HG02571 (cell line): Measurements from ENCODE around the gene VWA5B2.

Experiments used
- ATAC-seq: cut with Tn5 transposase; IDR thresholded peaks from one replicate; pipeline ENCODE4 v1.9.1; 2021; ENCODE audit warnings: mild to moderate bottlenecking, moderate library complexity; ENCODE audit not compliant: unreplicated experiment

Gene VWA5B2

GRCh38 chr3:184229394-184230080 lies at the start of gene VWA5B2:
Gene VWA5B2, plus strand, starts transcription at chr3:184229585. Its CDS starts 944 bp downstream, at chr3:184230529.
- peak; percentile 75 for ATAC-seq

GRCh38 chr3:184180165-184180564 lies 49.2 kb upstream of the VWA5B2 start:
- ATAC-seq, result no peak

DNA sequence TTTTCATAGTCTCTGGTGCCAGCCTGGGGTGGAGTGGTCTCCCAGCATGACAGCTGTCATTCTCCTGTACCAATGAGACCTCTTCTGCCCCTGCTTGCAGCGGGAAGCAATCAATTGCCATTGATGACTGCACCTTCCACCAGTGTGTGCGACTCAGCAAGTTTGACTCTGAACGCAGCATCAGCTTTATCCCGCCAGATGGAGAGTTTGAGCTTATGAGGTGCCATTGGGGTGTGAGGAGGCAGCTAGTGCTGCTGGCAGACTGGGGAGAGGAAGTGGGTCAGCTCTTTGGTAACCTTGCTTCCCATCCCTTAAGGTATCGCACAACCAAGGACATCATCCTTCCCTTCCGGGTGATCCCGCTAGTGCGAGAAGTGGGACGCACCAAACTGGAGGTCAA lies 47.8 kb upstream of the VWA5B2 start:
- no peak for ATAC-seq

DNA sequence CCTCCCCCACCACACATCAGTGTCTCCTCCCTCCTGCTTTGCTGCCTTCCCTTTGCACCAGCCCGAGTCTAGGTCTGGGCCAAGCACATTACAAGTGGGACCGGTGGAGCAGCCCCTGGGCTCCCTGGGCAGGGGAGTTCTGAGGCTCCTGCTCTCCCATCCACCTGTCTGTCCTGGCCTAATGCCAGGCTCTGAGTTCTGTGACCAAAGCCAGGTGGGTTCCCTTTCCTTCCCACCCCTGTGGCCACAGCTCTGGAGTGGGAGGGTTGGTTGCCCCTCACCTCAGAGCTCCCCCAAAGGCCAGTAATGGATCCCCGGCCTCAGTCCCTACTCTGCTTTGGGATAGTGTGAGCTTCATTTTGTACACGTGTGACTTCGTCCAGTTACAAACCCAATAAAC lies 45.7 kb upstream of the VWA5B2 start:
- ATAC-seq, result no peak

DNA sequence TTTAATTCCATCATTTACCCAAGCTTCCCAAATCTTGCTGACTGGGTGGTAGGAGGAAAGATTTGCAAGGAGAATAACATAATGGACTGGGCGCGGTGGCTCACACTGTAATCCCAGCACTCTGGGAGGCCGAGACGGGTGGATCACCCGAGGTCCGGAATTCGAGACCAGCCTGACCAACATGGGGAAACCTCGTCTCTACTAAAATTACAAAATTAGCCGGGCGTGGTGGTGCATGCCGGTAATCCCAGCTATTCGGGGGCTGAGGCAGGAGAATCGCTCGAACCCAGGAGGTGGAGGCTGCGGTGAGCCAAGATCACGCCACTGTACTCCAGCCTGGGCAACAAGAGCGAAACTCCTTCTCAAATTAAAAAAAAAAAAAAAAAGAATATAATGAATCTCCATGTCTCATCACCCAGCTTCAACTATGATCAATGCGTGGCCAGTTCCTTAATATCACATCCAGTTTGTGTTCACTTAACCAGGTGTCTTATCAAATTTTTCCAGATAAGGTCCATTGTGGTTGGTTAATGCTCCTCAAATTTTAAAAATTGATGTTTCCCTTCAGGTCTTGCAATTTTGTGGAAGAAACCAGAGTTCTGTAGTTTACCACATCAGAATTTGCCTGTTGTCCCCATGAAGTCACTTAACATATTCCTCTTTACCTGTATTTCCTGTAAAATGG lies 44.7 kb upstream of the VWA5B2 start:
- no peak for ATAC-seq

DNA sequence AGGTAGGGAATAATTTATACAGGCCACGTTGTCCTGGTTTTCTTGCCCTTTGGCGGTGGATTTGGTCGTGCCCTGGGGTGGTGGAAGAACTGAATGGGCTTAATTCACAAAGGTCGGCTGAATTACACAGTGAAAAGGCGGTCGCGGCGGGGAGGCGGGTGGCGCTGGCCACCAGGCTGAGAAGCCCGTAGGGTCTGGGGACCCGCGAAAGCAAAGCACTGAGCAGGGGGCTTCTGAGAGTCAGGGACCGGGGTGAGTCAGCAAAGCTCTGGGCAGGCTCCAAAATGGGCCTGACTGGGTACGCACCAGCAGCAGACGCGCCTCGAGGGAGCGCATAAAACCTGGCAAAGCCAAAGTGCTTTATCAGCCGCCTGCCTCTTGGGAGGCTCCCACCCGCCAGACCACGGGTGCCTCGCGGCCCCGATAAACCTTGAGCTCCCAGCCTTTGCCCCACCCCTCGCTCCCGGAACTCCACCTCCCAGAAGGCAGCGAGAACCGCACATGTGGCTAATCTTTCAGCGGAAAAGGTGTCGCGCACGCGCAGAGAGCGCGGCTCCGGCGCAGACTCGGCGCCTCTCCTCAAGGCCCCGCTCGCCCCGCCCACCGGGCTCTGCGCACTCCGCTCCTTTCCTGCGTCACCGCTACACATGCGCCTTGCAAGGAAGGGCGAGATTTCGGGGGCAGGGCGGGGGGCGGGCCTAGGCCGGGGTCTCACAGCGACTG lies 43.8 kb upstream of the VWA5B2 start:
- peak; percentile 92 for ATAC-seq

GRCh38 chr3:184186184-184186901 lies 43.0 kb upstream of the VWA5B2 start, which contains the start of gene ABCF3:
Gene ABCF3, plus strand, starts transcription at chr3:184186199. Its CDS starts 9 bp downstream, at chr3:184186208.
- peak; percentile 20 for ATAC-seq

- ATAC-seq, result no peak
Observed at GRCh38 chr3:184186902-184187207, 42.5 kb upstream of the VWA5B2 start.

DNA sequence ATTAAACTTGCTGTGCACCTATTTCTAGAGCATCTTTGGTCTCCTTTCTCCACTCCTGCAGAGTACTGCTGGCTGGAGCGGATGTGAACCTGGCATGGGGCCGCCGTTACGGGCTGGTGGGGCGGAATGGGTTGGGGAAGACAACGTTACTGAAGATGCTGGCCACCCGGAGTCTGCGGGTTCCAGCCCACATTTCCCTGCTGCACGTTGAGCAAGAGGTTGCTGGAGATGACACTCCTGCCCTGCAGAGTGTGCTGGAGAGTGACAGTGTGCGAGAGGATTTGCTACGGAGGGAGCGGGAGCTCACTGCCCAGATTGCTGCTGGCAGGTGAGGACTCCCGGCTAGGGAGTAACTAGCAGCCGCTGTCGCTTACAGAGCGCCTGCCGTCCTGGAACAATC lies 41.3 kb upstream of the VWA5B2 start:
- no peak for ATAC-seq

GRCh38 chr3:184189421-184189820 lies 40.0 kb upstream of the VWA5B2 start:
- ATAC-seq, result no peak

- ATAC-seq, result no peak
Observed at GRCh38 chr3:184192889-184193288, 36.5 kb upstream of the VWA5B2 start.

- no peak for ATAC-seq
Observed at GRCh38 chr3:184193991-184194539, 35.3 kb upstream of the VWA5B2 start.

DNA sequence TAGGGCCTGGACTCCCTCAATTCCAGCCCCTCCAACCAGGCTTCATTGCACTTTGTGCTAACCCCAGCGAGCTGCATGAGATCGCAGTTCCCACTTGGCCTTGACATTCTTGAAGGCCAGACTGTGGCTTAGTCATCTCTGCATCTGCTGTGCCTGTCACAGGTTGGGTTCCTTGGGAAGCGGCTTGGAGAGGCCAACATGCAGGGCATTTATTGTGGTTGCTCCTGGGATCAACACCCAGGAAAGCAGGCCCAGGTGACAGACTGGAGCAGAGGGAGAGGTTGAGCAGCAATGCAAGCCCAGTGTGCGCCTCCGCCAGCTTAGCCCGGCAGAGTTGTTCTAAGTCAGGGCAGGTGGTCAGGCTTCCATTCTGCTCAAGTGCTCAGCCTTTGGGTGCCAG lies 32.8 kb upstream of the VWA5B2 start:
- no peak for ATAC-seq

DNA sequence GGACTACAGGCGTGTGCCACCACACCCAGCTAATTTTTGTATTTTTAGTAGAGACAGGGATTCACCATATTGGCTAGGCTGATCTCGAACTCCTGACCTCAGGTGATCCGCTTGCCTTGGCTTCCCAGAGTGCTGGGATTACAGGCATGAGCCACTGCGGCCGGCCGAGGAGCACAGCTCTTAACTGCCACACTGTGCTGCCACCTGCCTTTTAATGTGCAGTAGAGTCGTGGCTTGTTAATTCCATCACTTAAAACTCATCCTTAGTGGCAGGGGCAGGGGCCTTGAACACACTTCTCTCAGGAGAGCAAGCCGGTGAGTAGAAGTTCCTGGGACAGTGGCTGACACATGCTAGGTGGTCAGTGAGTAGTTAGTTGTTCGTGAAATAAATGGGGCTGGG lies 30.9 kb upstream of the VWA5B2 start:
- no peak for ATAC-seq

- ATAC-seq, result no peak
Observed at GRCh38 chr3:184200825-184201224, 28.6 kb upstream of the VWA5B2 start.

DNA sequence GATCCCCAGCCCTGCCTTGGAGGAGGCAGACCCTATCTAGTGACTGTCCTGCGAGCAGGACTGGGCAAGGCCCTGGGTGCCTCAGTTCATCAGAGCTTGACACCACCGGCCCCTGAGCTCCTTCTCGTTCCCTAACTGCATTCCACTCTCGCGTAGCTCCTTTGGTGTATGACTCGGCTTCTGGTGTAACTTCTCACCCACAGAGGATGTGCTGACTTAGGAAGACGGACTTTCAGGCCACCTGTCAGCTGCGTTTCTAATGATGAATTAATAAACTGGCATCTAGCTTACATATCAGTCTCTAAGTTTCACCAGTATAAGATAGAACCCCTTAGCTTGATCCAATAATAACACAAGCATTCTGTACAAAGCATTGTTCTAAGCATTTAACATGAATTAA lies 25.9 kb upstream of the VWA5B2 start:
- ATAC-seq, result no peak

DNA sequence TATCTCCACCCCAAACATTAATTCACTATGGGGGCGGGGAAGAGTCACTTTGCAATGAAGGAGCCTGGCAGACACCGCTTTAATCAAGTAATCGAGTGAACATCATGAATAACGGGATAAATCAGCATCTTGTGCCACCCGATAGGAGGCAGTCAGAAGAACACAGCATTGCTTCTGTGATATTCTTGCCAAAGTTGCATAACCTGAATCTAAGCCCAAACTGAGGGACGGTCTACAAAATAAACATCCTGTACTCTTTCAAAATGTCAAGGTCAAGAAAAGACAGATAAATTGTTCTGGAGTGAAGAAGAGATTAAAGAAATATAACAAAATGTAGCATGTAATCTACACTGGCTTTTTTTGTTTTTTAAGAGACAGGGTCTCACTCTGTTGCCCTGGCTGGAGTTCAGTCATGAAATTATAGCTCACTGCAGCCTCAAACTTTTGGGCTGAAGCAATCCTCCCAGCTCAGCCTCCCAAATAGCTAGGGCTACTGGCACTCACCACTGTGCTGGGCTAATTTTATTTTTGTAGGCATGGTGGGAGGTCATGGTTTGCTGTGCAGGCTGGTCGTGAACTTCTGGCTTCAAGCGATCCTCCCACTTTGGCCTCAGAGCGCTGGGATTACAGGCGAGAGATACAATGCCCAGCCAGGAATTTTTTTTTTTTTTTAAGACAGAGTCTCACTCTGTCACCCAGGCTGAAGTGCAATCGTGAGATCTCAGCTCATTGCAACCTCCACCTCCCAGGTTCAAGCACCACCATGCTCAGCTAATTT lies 20.1 kb upstream of the VWA5B2 start:
- no peak for ATAC-seq

GRCh38 chr3:184211297-184211696 lies 18.1 kb upstream of the VWA5B2 start:
- ATAC-seq, result no peak

DNA sequence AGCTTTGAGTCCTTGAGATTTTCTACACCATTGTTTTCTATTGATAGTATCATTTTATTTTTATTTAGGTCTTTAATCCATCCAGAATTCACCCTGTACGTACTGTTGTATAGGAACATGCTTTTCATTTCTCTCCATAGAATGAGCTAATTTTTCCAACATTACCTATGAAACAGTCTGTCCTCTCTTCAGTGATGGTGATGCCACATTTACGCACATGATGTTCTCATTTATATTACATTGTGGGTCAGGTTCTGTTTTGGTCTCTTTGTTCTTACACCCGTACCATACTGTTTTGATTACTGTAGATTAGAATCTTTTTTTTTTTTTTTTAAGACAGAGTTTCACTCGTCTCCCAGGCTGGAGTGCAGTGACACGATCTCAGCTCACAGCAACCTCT lies 17.7 kb upstream of the VWA5B2 start:
- ATAC-seq, result no peak

- ATAC-seq, result no peak
Observed at GRCh38 chr3:184218814-184219213, 10.6 kb upstream of the VWA5B2 start.
